GM04504 (cell line): ENCODE measurements around the gene DNAJB13.
"Not testable (repeated sequence)": the region's sequence is repeated elsewhere in the genome, so short reads cannot be mapped to it uniquely, and the experiment has no call there.

Experiments used
- DNase-seq: peaks from one replicate; pipeline ENCODE4 v3.0.0-alpha.2; 2012; ENCODE audit warnings: low read depth

Gene DNAJB13

GRCh38 chr11:73950869-73951710 is at the start of gene DNAJB13:
Gene DNAJB13 (plus strand): TSS chr11:73951026. CDS start chr11:73951070, 44 bp downstream.
- DNase-seq: no peak

- no peak for DNase-seq
Observed at GRCh38 chr11:73902303-73902702, 48.5 kb upstream of the DNAJB13 start.

- no peak for DNase-seq
Observed at GRCh38 chr11:73907191-73907590, 43.6 kb upstream of the DNAJB13 start.

- DNase-seq: no peak
Observed at GRCh38 chr11:73912026-73912425, 38.8 kb upstream of the DNAJB13 start.

GRCh38 chr11:73913472-73913871 is 37.4 kb upstream of the DNAJB13 start:
- DNase-seq: no peak

- DNase-seq: no peak
Observed at GRCh38 chr11:73914284-73914683, 36.5 kb upstream of the DNAJB13 start.

- no peak for DNase-seq
Observed at GRCh38 chr11:73916435-73916834, 34.4 kb upstream of the DNAJB13 start.

GRCh38 chr11:73921180-73921579 is 29.6 kb upstream of the DNAJB13 start:
- no peak for DNase-seq

- no peak for DNase-seq
Observed at GRCh38 chr11:73929388-73929787, 21.4 kb upstream of the DNAJB13 start.

GRCh38 chr11:73931039-73931645 is 19.7 kb upstream of the DNAJB13 start:
- peak; percentile 51 for DNase-seq

- DNase-seq: no peak
Observed at GRCh38 chr11:73931951-73932350, 18.9 kb upstream of the DNAJB13 start.

GRCh38 chr11:73932781-73933180 is 18.0 kb upstream of the DNAJB13 start:
- no peak for DNase-seq

- not testable (repeated sequence) for DNase-seq
Observed at GRCh38 chr11:73936047-73936446, 14.8 kb upstream of the DNAJB13 start.

- no peak for DNase-seq
Observed at GRCh38 chr11:73939096-73939495, 11.7 kb upstream of the DNAJB13 start.

- DNase-seq: no peak
Observed at GRCh38 chr11:73940801-73941570, 9.8 kb upstream of the DNAJB13 start.

- DNase-seq: no peak
Observed at GRCh38 chr11:73942010-73942409, 8.8 kb upstream of the DNAJB13 start.

GRCh38 chr11:73944085-73944484 is 6.7 kb upstream of the DNAJB13 start:
- no peak for DNase-seq

- no peak for DNase-seq
Observed at GRCh38 chr11:73944901-73945300, 5.9 kb upstream of the DNAJB13 start.

- DNase-seq: no peak
Observed at GRCh38 chr11:73945396-73945795, 5.4 kb upstream of the DNAJB13 start.

GRCh38 chr11:73946798-73947458 is 3.9 kb upstream of the DNAJB13 start:
- no peak for DNase-seq

- no peak for DNase-seq
Observed at GRCh38 chr11:73949246-73949645, 1.6 kb upstream of the DNAJB13 start.

GRCh38 chr11:73949912-73950311 is 914 bp upstream of the DNAJB13 start:
- DNase-seq: no peak
